Gastrocnemius medialis (tissue), 4 donors: ENCODE measurements around the gene ST8SIA2.

Experiments
- CTCF ChIP-seq, 5 experiments: fragments of 450-650 bp in 3 of 5; fragments of 200-600 bp in 2 of 5; sonication (generic) in 2 of 5; IDR thresholded peaks in 4 of 5; conservative IDR thresholded peaks in 1 of 5; 1 replicate in 4 of 5; 2 replicates in 1 of 5; pipeline ENCODE4 v1.5.1; 2016 to 2019; ENCODE audit warnings: antibody characterized with exemption in 5 of 5, mild to moderate bottlenecking in 3 of 5, moderate library complexity in 3 of 5
- POLR2A ChIP-seq, 2 donors: fragments of 450-650 bp; IDR thresholded peaks; one replicate each; pipeline ENCODE4 v1.6.1; 2017; ENCODE audit warnings: antibody characterized with exemption in 2 of 2, mild to moderate bottlenecking in 2 of 2, moderate library complexity in 2 of 2

GRCh38 chr15:92399271-92399950 lies 5.7 kb downstream of the ST8SIA2 start:
- no peak for TF ChIP-seq CTCF (IDR thresholded peaks at IDR 0.05 in 4 of 5, conservative IDR thresholded peaks at IDR 0.05 in 1 of 5)
- TF ChIP-seq POLR2A (IDR thresholded peaks at IDR 0.05), result no peak
